GM18499 (cell line): ENCODE data around the gene MANBA.

ENCODE experiments used
- ATAC-seq: cut with Tn5 transposase; IDR thresholded peaks from one replicate; pipeline ENCODE4 v1.9.1; 2021; ENCODE audit warnings: moderate number of reproducible peaks; ENCODE audit not compliant: insufficient read depth, unreplicated experiment

The MANBA gene

GRCh38 chr4:102684610-102685052 lies 76.1 kb downstream of the MANBA start:
- no peak for ATAC-seq

GRCh38 chr4:102683881-102684609 lies 76.7 kb downstream of the MANBA start:
- ATAC-seq: no peak

GRCh38 chr4:102678695-102679335 lies 82.0 kb downstream of the MANBA start:
- no peak for ATAC-seq

- no peak for ATAC-seq
Observed at GRCh38 chr4:102678107-102678506, 82.7 kb downstream of the MANBA start.

- ATAC-seq: no peak
Observed at GRCh38 chr4:102675141-102675540, 85.6 kb downstream of the MANBA start.

GRCh38 chr4:102667001-102667400 lies 93.8 kb downstream of the MANBA start:
- no peak for ATAC-seq

GRCh38 chr4:102665527-102665926 lies 95.2 kb downstream of the MANBA start:
- no peak for ATAC-seq

GRCh38 chr4:102663073-102663472 lies 97.7 kb downstream of the MANBA start:
- no peak for ATAC-seq

GRCh38 chr4:102657206-102657605 lies 103.6 kb downstream of the MANBA start:
- no peak for ATAC-seq

GRCh38 chr4:102647117-102647516 lies 113.7 kb downstream of the MANBA start:
- no peak for ATAC-seq

- no peak for ATAC-seq
Observed at GRCh38 chr4:102642631-102643298, 118.0 kb downstream of the MANBA start.

GRCh38 chr4:102641793-102642192 lies 119.0 kb downstream of the MANBA start:
- ATAC-seq: no peak

- ATAC-seq: no peak
Observed at GRCh38 chr4:102640669-102641068, 120.1 kb downstream of the MANBA start.

- ATAC-seq: no peak
Observed at GRCh38 chr4:102639598-102639997, 121.2 kb downstream of the MANBA start.

- no peak for ATAC-seq
Observed at GRCh38 chr4:102638621-102639020, 122.1 kb downstream of the MANBA start.

GRCh38 chr4:102637391-102637790 lies 123.4 kb downstream of the MANBA start:
- no peak for ATAC-seq

- ATAC-seq: no peak
Observed at GRCh38 chr4:102633100-102633499, 127.7 kb downstream of the MANBA start.

- ATAC-seq: no peak
Observed at GRCh38 chr4:102632241-102633065, 128.3 kb downstream of the MANBA start.

- no peak for ATAC-seq
Observed at GRCh38 chr4:102631616-102632015, 129.2 kb downstream of the MANBA start.

GRCh38 chr4:102629673-102630072 lies 131.1 kb downstream of the MANBA start:
- no peak for ATAC-seq
